ENCODE measurements around the gene HM13. TPM values are rescaled to one million over a fixed set of nuclear protein-coding genes. Genes with fewer than 3 reads are reported as not detected.

The HM13 gene
- total and polyA plus RNA-seq, 2 of the 13 experiments (the other 11 are each of a cell fraction or from before 2014, with no cell fraction given), result 118 to 243 TPM

DNA sequence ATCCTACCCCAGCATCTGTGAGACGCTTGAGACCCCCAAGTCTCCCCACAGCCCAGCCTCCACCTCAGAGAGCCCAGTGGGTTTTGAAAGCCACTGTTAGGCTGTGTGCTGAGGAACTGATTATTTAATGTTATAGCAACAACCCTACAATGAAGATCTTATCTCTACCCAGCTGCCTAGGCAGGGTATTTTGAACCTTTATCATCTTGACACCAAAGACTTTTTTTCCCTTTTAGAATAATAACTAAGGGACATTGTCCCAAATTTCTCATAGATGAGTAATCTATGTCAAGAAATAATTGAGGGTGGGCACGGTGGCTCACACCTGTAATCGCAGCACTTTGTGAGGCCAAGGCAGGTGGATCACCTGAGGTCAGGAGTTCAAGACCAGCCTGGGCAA lies 26.2 kb downstream of the HM13 start (continued):
- TF ChIP-seq, protein P1, sequence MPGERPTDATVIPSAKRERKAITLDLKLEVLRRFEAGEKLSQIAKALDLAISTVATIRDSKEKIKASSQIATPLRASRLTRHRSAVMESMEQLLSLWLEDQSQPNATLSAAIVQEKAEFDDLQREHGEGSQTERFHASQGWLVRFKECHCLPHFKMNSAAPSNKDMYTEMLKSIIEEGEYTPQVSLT (CRISPR knock-in tag; IDR thresholded peaks at IDR 0.05; ENCODE audit: borderline replicate concordance, low read depth), result no peak
- no peak for TF ChIP-seq GATAD1 (CRISPR knock-in tag; IDR thresholded peaks at IDR 0.05)
- TF ChIP-seq NKX3-1 (CRISPR knock-in tag; IDR thresholded peaks at IDR 0.05), result no peak
- TF ChIP-seq ZKSCAN5 (CRISPR knock-in tag; IDR thresholded peaks at IDR 0.05), result no peak
- TF ChIP-seq, protein P2, sequence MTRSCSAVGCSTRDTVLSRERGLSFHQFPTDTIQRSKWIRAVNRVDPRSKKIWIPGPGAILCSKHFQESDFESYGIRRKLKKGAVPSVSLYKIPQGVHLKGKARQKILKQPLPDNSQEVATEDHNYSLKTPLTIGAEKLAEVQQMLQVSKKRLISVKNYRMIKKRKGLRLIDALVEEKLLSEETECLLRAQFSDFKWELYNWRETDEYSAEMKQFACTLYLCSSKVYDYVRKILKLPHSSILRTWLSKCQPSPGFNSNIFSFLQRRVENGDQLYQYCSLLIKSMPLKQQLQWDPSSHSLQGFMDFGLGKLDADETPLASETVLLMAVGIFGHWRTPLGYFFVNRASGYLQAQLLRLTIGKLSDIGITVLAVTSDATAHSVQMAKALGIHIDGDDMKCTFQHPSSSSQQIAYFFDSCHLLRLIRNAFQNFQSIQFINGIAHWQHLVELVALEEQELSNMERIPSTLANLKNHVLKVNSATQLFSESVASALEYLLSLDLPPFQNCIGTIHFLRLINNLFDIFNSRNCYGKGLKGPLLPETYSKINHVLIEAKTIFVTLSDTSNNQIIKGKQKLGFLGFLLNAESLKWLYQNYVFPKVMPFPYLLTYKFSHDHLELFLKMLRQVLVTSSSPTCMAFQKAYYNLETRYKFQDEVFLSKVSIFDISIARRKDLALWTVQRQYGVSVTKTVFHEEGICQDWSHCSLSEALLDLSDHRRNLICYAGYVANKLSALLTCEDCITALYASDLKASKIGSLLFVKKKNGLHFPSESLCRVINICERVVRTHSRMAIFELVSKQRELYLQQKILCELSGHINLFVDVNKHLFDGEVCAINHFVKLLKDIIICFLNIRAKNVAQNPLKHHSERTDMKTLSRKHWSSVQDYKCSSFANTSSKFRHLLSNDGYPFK (CRISPR knock-in tag; IDR thresholded peaks at IDR 0.05; ENCODE audit: borderline replicate concordance), result no peak
- TF ChIP-seq, protein P3, sequence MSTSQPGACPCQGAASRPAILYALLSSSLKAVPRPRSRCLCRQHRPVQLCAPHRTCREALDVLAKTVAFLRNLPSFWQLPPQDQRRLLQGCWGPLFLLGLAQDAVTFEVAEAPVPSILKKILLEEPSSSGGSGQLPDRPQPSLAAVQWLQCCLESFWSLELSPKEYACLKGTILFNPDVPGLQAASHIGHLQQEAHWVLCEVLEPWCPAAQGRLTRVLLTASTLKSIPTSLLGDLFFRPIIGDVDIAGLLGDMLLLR (CRISPR knock-in tag; IDR thresholded peaks at IDR 0.05), result no peak
- no peak for TF ChIP-seq ZIK1 (CRISPR knock-in tag; IDR thresholded peaks at IDR 0.05; ENCODE audit: borderline replicate concordance, low read depth)

DNA sequence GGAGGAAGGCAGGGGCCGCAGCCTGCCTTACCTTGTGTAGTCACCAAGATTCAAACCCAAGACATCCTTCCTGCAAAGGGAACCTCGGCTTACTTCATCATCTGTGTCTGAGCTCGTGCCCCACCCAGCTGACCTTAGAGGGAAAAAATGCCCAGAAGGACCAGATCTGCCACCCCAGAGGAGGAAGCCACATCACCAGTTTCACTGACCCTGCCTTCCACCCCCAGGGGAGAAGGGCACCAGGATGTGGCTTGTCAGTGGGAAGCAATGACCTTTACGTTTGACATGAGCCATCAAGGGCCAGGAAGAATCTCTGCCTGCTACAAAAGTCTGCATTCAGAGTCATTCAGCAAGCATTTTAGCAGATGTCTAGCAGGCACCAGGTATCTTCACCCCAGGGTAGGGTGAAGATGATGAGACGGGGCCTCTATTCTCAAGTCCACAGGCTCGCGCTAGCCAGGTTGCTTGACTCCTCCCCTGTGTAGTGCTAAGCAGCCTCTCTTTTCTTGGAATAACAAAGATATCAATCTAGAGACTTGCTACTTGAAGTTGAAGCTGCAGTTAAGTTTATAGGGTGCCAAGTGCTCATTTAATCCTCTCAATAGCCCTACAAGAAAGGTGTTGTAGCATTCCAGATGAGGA lies 28.1 kb downstream of the HM13 start:
- Histone ChIP-seq H2AFZ (ENCODE audit: low read length) (no peak overlapping the region), H3K9me3 (ENCODE audit: low read length) (no peaks in the 10 kb centered on the region), H3K4me2 (ENCODE audit: low read depth, low read length) (no peak overlapping the region), H3K27me3 (ENCODE audit: control insufficient read depth in 1 of 2, insufficient read depth in 2 of 2, low read length in 2 of 2) (no peaks in the 10 kb centered on the region), H3K9ac (ENCODE audit: insufficient read depth, low read depth, low read length) (no peak overlapping the region), H3K4me3 (replicated peaks in 1 of 3; ENCODE audit: insufficient read depth in 1 of 3, low read depth in 2 of 3, low read length in 3 of 3) (no peak overlapping the region), H4K20me1 (ENCODE audit: insufficient read depth, low read length) (no peaks in the 10 kb centered on the region), H3K36me3 (replicated peaks in 1 of 2; ENCODE audit: control insufficient read depth in 1 of 2, insufficient read depth in 2 of 2, low read length in 2 of 2) (peaks cover 52 to 82% of the 10 kb centered on the region in 2 experiments), H3K27ac (ENCODE audit: extremely low read length, insufficient read depth, low read length) (no peak overlapping the region), H3K79me2 (ENCODE audit: insufficient read depth, low read length) (peaks cover 5% of the 10 kb centered on the region), H3K4me1 (ENCODE audit: insufficient read depth, low read length) (peaks cover 11% of the 10 kb centered on the region; the same call in 1 of the 2 replicates)
- ChIA-PET CTCF (ENCODE audit: low intra/inter-chr PET ratio, low total read pairs) (no interaction called here), POLR2A (interaction anchor here (1.2 to 1.6 kb wide), 3 partner anchors 9 to 181 kb away, joined by 3 to 6 read pairs (median 4); no protein-coding TSS in a partner anchor)
- 99% methylated on average over 7 of the region's 7 CpGs for WGBS (ENCODE audit: low lambda C conversion rate)
- DNase-seq (ENCODE audit: low spot score) (no peak), FAIRE-seq (no peak), ATAC-seq (no peak)
- in situ Hi-C loops (cut with HindIII; ENCODE audit: extremely low pct_ligation_motif_present, low pct_unique_long_range_greater_than_20kb), result no loop called here
- intact Hi-C loops (cut with micrococcal nuclease; ENCODE audit: unreplicated experiment), result no loop called here
- TF ChIP-seq SP4 (CRISPR knock-in tag; IDR thresholded peaks at IDR 0.05) (0 out of 2 replicates have a peak, but pooled peaks have one; percentile 11), MTA3 (CRISPR knock-in tag; IDR thresholded peaks at IDR 0.05) (no peak)
- BruUV-seq (replicated peaks), result no TSS peak

All from HepG2 (cell line).